ENCODE measurements around the gene GJB5. TPM values are rescaled to one million over a fixed set of nuclear protein-coding genes. Genes with fewer than 3 reads are reported as not detected.

Gene GJB5
- total and polyA plus RNA-seq, 2 donors (not counting 1 experiment from before 2014, with no cell fraction given) = not detected

DNA sequence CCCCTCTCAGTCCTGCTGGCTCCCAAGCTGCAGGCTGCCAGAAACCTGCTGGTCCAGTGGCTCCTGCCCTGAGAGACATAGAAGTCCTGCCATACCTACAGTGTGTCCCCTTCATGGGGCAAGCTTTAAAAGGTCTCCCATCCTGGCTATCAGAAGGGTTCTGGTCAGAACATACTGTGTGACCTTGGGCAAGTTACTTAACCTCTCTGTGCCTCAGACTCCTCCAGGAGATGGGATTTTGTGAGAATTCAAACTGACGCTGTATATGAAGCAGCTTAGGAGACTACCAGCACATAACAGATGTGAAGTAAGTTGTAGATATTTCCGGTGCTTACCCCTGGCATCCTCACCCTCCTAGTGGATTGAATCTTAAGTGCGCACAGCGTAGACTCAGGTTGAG is 8.7 kb upstream of the GJB5 start:
- intact Hi-C loops (cut with micrococcal nuclease) = no loop called here
- Histone ChIP-seq H3K4me3 (ENCODE audit: control extremely low read depth in 1 of 5, extremely low read depth in 1 of 5, insufficient read depth in 1 of 5, low read depth in 2 of 5, low read length in 4 of 5) (no peak overlapping the region), H3K4me1 (ENCODE audit: control insufficient read depth in 2 of 2, insufficient read depth in 2 of 2, low read length in 2 of 2) (peaks cover 0 to 5% of the 10 kb centered on the region in 2 donors), H4K20me1 (ENCODE audit: control insufficient read depth, insufficient read depth, low read length, poor library complexity, severe bottlenecking) (no peaks in the 10 kb centered on the region), H2AFZ (ENCODE audit: insufficient read depth, low read depth, low read length, poor library complexity, severe bottlenecking) (no peak overlapping the region), H3K27ac (ENCODE audit: low read length in 2 of 2) (no peak overlapping the region), H3K9me3 (ENCODE audit: control extremely low read depth in 1 of 3, control insufficient read depth in 2 of 3, insufficient read depth in 1 of 3, low read length in 2 of 3) (no peaks in the 10 kb centered on the region), H3K79me2 (ENCODE audit: control insufficient read depth, insufficient read depth, low read length) (no peaks in the 10 kb centered on the region), H3K27me3 (replicated peaks in 1 of 4; ENCODE audit: control extremely low read depth in 1 of 4, control insufficient read depth in 3 of 4, insufficient read depth in 4 of 4, low read length in 3 of 4) (peaks cover 0 to 8% (median 0%) of the 10 kb centered on the region in 4 experiments), H3K9ac (ENCODE audit: low read length) (no peak overlapping the region), H3K4me2 (replicated peaks; ENCODE audit: low read depth, low read length, poor library complexity, severe bottlenecking) (no peak overlapping the region), H3K36me3 (replicated peaks in 1 of 2; ENCODE audit: control extremely low read depth in 1 of 2, control insufficient read depth in 1 of 2, extremely low read depth in 1 of 2, insufficient read depth in 2 of 2, low read length in 1 of 2) (no peaks in the 10 kb centered on the region)
- ChIA-PET POLR2A (no interaction called here), CTCF (interaction anchor here (2.0 kb wide), 1 partner anchor 1113 kb away, joined by 6 read pairs; no protein-coding TSS in a partner anchor)
- DNase-seq (no peak), ATAC-seq (ENCODE audit: low read depth) (no peak)
- H3K27me3 Mint-ChIP-seq = peaks cover 16% of the 10 kb centered on the region
- peaks cover 4% of the 10 kb centered on the region for H3K4me1 Mint-ChIP-seq
- WGBS (ENCODE audit: insufficient coverage) = 93% methylated on average over 3 of the region's 4 CpGs
- TF ChIP-seq EZH2 (IDR thresholded peaks at IDR 0.05; ENCODE audit: borderline replicate concordance, insufficient read depth, low read depth, low read length, poor library complexity, severe bottlenecking) = no peak
- TF ChIP-seq, protein P1, sequence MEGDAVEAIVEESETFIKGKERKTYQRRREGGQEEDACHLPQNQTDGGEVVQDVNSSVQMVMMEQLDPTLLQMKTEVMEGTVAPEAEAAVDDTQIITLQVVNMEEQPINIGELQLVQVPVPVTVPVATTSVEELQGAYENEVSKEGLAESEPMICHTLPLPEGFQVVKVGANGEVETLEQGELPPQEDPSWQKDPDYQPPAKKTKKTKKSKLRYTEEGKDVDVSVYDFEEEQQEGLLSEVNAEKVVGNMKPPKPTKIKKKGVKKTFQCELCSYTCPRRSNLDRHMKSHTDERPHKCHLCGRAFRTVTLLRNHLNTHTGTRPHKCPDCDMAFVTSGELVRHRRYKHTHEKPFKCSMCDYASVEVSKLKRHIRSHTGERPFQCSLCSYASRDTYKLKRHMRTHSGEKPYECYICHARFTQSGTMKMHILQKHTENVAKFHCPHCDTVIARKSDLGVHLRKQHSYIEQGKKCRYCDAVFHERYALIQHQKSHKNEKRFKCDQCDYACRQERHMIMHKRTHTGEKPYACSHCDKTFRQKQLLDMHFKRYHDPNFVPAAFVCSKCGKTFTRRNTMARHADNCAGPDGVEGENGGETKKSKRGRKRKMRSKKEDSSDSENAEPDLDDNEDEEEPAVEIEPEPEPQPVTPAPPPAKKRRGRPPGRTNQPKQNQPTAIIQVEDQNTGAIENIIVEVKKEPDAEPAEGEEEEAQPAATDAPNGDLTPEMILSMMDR (IDR thresholded peaks at IDR 0.05) = no peak
- no peak overlapping the region for H3K4me3 Mint-ChIP-seq
- no peak overlapping the region for H3K27ac Mint-ChIP-seq
- no peaks in the 10 kb centered on the region for H3K9me3 Mint-ChIP-seq (ENCODE audit: insufficient read depth)

DNA sequence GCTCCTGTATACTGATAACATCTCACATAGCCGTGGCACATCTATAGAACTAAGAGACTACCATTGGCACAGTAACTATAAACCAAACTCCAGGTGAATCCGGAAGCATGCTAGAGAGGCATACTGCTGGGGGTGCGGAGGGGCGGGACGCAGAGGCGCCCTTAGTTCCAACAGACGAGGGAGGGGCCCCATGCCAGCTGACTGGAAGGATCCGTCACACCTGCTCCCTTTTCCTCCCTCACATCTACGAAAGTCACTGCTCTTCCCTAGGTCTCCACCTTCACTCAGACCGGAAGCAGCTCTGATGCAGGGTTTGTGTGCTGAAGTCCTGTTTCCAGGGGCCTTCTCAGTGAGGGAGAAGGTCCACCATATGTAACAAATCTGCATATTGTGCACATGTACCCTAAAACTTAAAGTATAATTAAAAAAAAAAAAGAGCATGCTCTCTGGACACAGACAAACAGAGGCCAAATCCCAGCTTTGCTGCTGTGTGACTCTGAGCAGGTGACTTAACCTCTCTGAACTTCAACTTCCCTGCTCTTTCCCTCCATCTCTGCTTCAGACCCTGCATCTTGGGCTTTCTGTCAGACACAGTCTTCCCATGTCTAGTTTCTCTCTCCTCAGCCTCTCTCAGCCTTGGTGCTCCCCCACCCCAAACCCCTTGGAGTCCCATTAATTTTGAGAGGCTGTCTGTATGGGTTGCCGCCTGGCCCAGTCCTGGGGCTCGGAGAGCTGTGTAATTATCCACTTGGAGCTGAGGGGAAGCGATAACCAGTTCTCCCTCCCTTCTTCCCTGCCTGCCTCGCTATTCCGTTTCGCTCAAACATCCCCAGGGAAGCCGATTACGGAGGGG is 7.8 kb upstream of the GJB5 start:
- no peaks in the 10 kb centered on the region for H3K79me2 ChIP-seq (ENCODE audit: control insufficient read depth, insufficient read depth, low read length)
- ATAC-seq (ENCODE audit: low read depth) = no peak
- no peak for DNase-seq
- no peak overlapping the region for H3K4me3 Mint-ChIP-seq
- H3K4me3 ChIP-seq (ENCODE audit: control extremely low read depth in 1 of 5, extremely low read depth in 1 of 5, insufficient read depth in 1 of 5, low read depth in 2 of 5, low read length in 4 of 5) = no peak overlapping the region
- WGBS (ENCODE audit: insufficient coverage) = 89% methylated on average over 8 of the region's 18 CpGs
- peaks cover 0 to 5% of the 10 kb centered on the region in 2 donors for H3K4me1 ChIP-seq (ENCODE audit: control insufficient read depth in 2 of 2, insufficient read depth in 2 of 2, low read length in 2 of 2)
- POLR2A ChIA-PET = no interaction called here
- CTCF ChIA-PET = interaction anchor here (2.0 kb wide), 1 partner anchor 1114 kb away, joined by 6 read pairs; no protein-coding TSS in a partner anchor
- no peaks in the 10 kb centered on the region for H3K36me3 ChIP-seq (replicated peaks in 1 of 2; ENCODE audit: control extremely low read depth in 1 of 2, control insufficient read depth in 1 of 2, extremely low read depth in 1 of 2, insufficient read depth in 2 of 2, low read length in 1 of 2)
- peaks cover 4% of the 10 kb centered on the region for H3K4me1 Mint-ChIP-seq
- H3K4me2 ChIP-seq (replicated peaks; ENCODE audit: low read depth, low read length, poor library complexity, severe bottlenecking) = no peak overlapping the region
- no peak overlapping the region for H3K9ac ChIP-seq (ENCODE audit: low read length)
- H3K27ac ChIP-seq (ENCODE audit: low read length in 2 of 2) = no peak overlapping the region
- H3K9me3 ChIP-seq (ENCODE audit: control extremely low read depth in 1 of 3, control insufficient read depth in 2 of 3, insufficient read depth in 1 of 3, low read length in 2 of 3) = no peaks in the 10 kb centered on the region
- no peak overlapping the region for H3K27ac Mint-ChIP-seq
- peaks cover 0 to 6% (median 0%) of the 10 kb centered on the region in 4 experiments for H3K27me3 ChIP-seq (replicated peaks in 1 of 4; ENCODE audit: control extremely low read depth in 1 of 4, control insufficient read depth in 3 of 4, insufficient read depth in 4 of 4, low read length in 3 of 4)
- H3K27me3 Mint-ChIP-seq = peaks cover 14% of the 10 kb centered on the region
- no peaks in the 10 kb centered on the region for H3K9me3 Mint-ChIP-seq (ENCODE audit: insufficient read depth)
- TF ChIP-seq, protein P1 (IDR thresholded peaks at IDR 0.05) = no peak
- no peak for TF ChIP-seq EZH2 (IDR thresholded peaks at IDR 0.05; ENCODE audit: borderline replicate concordance, insufficient read depth, low read depth, low read length, poor library complexity, severe bottlenecking)
- no peaks in the 10 kb centered on the region for H4K20me1 ChIP-seq (ENCODE audit: control insufficient read depth, insufficient read depth, low read length, poor library complexity, severe bottlenecking)
- intact Hi-C loops (cut with micrococcal nuclease) = no loop called here
- no peak overlapping the region for H2AFZ ChIP-seq (ENCODE audit: insufficient read depth, low read depth, low read length, poor library complexity, severe bottlenecking)

Data from B cell (primary cell).